K562 (cell line): ENCODE measurements around the gene AP5Z1. TPM values are rescaled to one million over a fixed set of nuclear protein-coding genes. Genes with fewer than 3 reads are reported as not detected.

Experiments used
- ATAC-seq: fragments of 200-7000 bp; cut with Tn5 transposase; 3 replicates; pipeline ENCODE4 v1.9.1; 2020; ENCODE audit warnings: moderate library complexity
- BruUV-seq: library from RNA; stranded (reverse); fragments of 400-500 nt; replicated peaks from 2 replicates; lab custom pipeline; 2021; lab: Mats Ljungman, UMichigan
- CTCF ChIA-PET: fragments of 300-600 bp; formaldehyde crosslinking; extraction: SDS; loops from one replicate; lab custom pipeline; 2021; ENCODE audit warnings: low intra/inter-chr PET ratio; lab: Yijun Ruan, JAX
- POLR2A ChIA-PET: fragments of 300-600, 350-650 bp; sonication (Branson Sonifier 250); formaldehyde crosslinking; extraction: SDS; loops from one replicate; lab custom pipeline; 2021; ENCODE audit warnings: antibody characterized with exemption, inconsistent platforms; lab: Yijun Ruan, JAX
- DNase-seq, 4 experiments: peaks; one replicate each; pipeline versions ENCODE4 v3.0.0 to v3.0.0-alpha.2; 2011 to 2018; ENCODE audit warnings: low spot score in 3 of 4, mixed read lengths in 3 of 4; ENCODE audit errors: extremely low read depth in 1 of 4
- FAIRE-seq: peaks from 2 replicates; lab custom pipeline; 2011; peaks lifted over from hg19 to GRCh38; lab: Jason Lieb, UNC
- H2AFZ ChIP-seq: 2 replicates; pipeline ENCODE4 v1.6.0; 2011; ENCODE audit warnings: low read depth, low read length, control low read depth, inconsistent platforms
- H3K27ac ChIP-seq: fragments of 200-600 bp; 3 replicates; pipeline ENCODE4 v1.8.0; 2011; ENCODE audit warnings: low read depth, mild to moderate bottlenecking, control low read depth, inconsistent platforms, low read length, moderate library complexity, mixed read lengths; ENCODE audit errors: extremely low read depth
- H3K27me3 ChIP-seq, 2 experiments: fragments of 300-600 bp in 1 of 2; 2 replicates in 1 of 2; 3 replicates in 1 of 2; pipeline versions ENCODE4 v1.6.0 to v1.8.0; 2011; ENCODE audit warnings: inconsistent platforms in 2 of 2, low read length in 2 of 2, mild to moderate bottlenecking in 1 of 2, mixed read lengths in 1 of 2, moderate library complexity in 1 of 2; ENCODE audit not compliant: control insufficient read depth in 2 of 2, insufficient read depth in 2 of 2
- H3K36me3 ChIP-seq: fragments of 300-600 bp; 3 replicates; pipeline ENCODE4 v1.8.0; 2011; ENCODE audit warnings: mild to moderate bottlenecking, low read length, inconsistent platforms; ENCODE audit not compliant: control insufficient read depth, insufficient read depth
- H3K4me1 ChIP-seq, 2 experiments: fragments of 200-600 bp in 1 of 2; replicated peaks in 1 of 2; 2 replicates in 1 of 2; 3 replicates in 1 of 2; pipeline versions ENCODE4 v1.5.1 to v1.8.0; 2011; ENCODE audit warnings: inconsistent platforms in 2 of 2, low read length in 2 of 2, mild to moderate bottlenecking in 1 of 2, mixed read lengths in 1 of 2, moderate library complexity in 1 of 2; ENCODE audit not compliant: control insufficient read depth in 2 of 2, insufficient read depth in 2 of 2
- H3K4me2 ChIP-seq: 2 replicates; pipeline ENCODE4 v1.6.1; 2011; ENCODE audit warnings: low read length, control low read depth, inconsistent platforms, mixed read lengths; ENCODE audit not compliant: insufficient read depth
- H3K4me3 ChIP-seq: fragments of 200-600 bp; sonication (generic), shearing (Covaris generic); 2 replicates; pipeline ENCODE4 v1.5.1; 2016; ENCODE audit warnings: control low read depth, inconsistent platforms
- H3K79me2 ChIP-seq: fragments of 200-600 bp; 3 replicates; pipeline ENCODE4 v1.8.0; 2011; ENCODE audit warnings: low read length, inconsistent platforms; ENCODE audit not compliant: control insufficient read depth, insufficient read depth
- H3K9ac ChIP-seq, 2 experiments: 2 replicates each; pipeline versions ENCODE4 v1.6.0 to v1.6.1; 2011; ENCODE audit warnings: low read depth in 2 of 2, low read length in 2 of 2, control low read depth in 1 of 2, inconsistent platforms in 1 of 2, mild to moderate bottlenecking in 1 of 2, mixed read lengths in 1 of 2; ENCODE audit not compliant: insufficient read depth in 1 of 2
- H3K9me1 ChIP-seq: one replicate; pipeline ENCODE4 v1.6.0; 2011; ENCODE audit warnings: inconsistent platforms, mild to moderate bottlenecking, low read length, moderate library complexity; ENCODE audit not compliant: control insufficient read depth, insufficient read depth
- H3K9me3 ChIP-seq: replicated peaks from 2 replicates; pipeline ENCODE4 v1.5.1; 2011; ENCODE audit warnings: low read depth, low read length, inconsistent platforms; ENCODE audit not compliant: control insufficient read depth, insufficient read depth
- H4K20me1 ChIP-seq: replicated peaks from 2 replicates; pipeline ENCODE4 v1.6.1; 2011; ENCODE audit warnings: low read length, inconsistent platforms, mixed read lengths; ENCODE audit not compliant: control insufficient read depth, insufficient read depth
- ELF4 ChIP-seq: fragments of 450-650 bp; formaldehyde crosslinking; IDR thresholded peaks from 2 replicates; pipeline ENCODE4 v1.4.0; 2022; ENCODE audit warnings: missing genetic modification characterization
- POLR2G ChIP-seq: fragments of 200-400 bp; formaldehyde crosslinking; IDR thresholded peaks from 2 replicates; pipeline ENCODE4 v1.6.1; 2017; ENCODE audit warnings: low read depth, mild to moderate bottlenecking, antibody characterized with exemption, low read length, moderate library complexity
- POLR2H ChIP-seq: IDR thresholded peaks from 2 replicates; pipeline ENCODE4 v1.6.1; 2016; ENCODE audit warnings: missing genetic modification characterization, low read depth, mild to moderate bottlenecking, control low read depth, missing compliant biosample characterization, moderate library complexity
- RBM22 ChIP-seq: fragments of 200-400 bp; formaldehyde crosslinking; IDR thresholded peaks from 2 replicates; pipeline ENCODE4 v1.6.1; 2018; ENCODE audit warnings: low read length, low read depth; ENCODE audit not compliant: poor library complexity, severe bottlenecking
- SMAD2 ChIP-seq: fragments of 150-350 bp; IDR thresholded peaks from 2 replicates; pipeline ENCODE4 v1.6.1; 2014; ENCODE audit warnings: low read depth, mild to moderate bottlenecking, low read length
- TAL1 ChIP-seq: fragments of 450-650 bp; IDR thresholded peaks from 2 replicates; pipeline ENCODE4 v1.6.1; 2016; ENCODE audit warnings: mild to moderate bottlenecking
- ZNF431 ChIP-seq: sonication (generic); formaldehyde crosslinking; IDR thresholded peaks from 2 replicates; pipeline ENCODE4 v1.8.0; 2022; ENCODE audit warnings: mild to moderate bottlenecking, missing genetic modification reagents
- ZNF77 ChIP-seq: fragments of 250-450 bp; sonication (Bioruptor Pico); IDR thresholded peaks from 2 replicates; pipeline ENCODE4 v1.5.0; 2020
- WGBS: fragments of 100-300 bp; shearing (Covaris generic); methylation state at CpG from one replicate; pipeline ENCODE4 v1.1.6; 2016; ENCODE audit warnings: low coverage, mixed read lengths; ENCODE audit not compliant: insufficient coverage; ENCODE audit errors: missing lambda C conversion rate; 5-methylcytosine and 5-hydroxymethylcytosine counted together
- in situ Hi-C: fragments of 300-500 bp; cut with MboI; formaldehyde crosslinking; loops from 4 replicates; pipeline ENCODE4 v1.15.0; 2018; ENCODE audit warnings: inconsistent platforms, mixed read lengths
- intact Hi-C: fragments of 100-400 bp; cut with micrococcal nuclease; formaldehyde crosslinking; loops from 2 replicates; pipeline ENCODE4 v1.14.2; 2022
- polyA plus RNA-seq, 8 experiments: library from polyadenylated mRNA; depleted of rRNA in 4 of 8; stranded (reverse) in 5 of 8; unstranded in 3 of 8; fragments of >200 nt; fragmentation: Nextera tagmentation in 2 of 8; fragmentation: Illumina TruSeq in 1 of 8; extraction: Ambion mirVana in 2 of 8; extraction: Trizol in 1 of 8; gene quantifications; 2 replicates each; pipeline versions ENCODE4 v1.2.1 to v1.2.3, GENCODE V29; 2011 to 2014; ENCODE audit warnings: inconsistent platforms in 1 of 8, missing spikeins in 1 of 8
- total RNA-seq, 7 experiments: library from RNA; depleted of rRNA in 6 of 7; stranded (reverse); fragments of >200 nt in 6 of 7; fragmentation: Illumina TruSeq in 2 of 7; extraction: Trizol in 2 of 7; gene quantifications; 2 replicates each; pipeline versions ENCODE4 v1.2.1 to v1.2.3, GENCODE V29; 2011 to 2021; ENCODE audit warnings: low replicate concordance in 1 of 7
- TF ChIP-seq, protein P1 (sequence below): fragments of 250-450 bp; sonication (Bioruptor Pico); IDR thresholded peaks from 2 replicates; pipeline ENCODE4 v1.8.0; 2021; ENCODE audit warnings: mild to moderate bottlenecking, moderate library complexity
- TF ChIP-seq, protein P2 (sequence below): sonication (generic); formaldehyde crosslinking; IDR thresholded peaks from 2 replicates; pipeline ENCODE4 v1.8.1; 2023; ENCODE audit warnings: mild to moderate bottlenecking, missing genetic modification reagents
- TF ChIP-seq, protein P3 (sequence below), 2 experiments: IDR thresholded peaks in 1 of 2; conservative IDR thresholded peaks in 1 of 2; 2 replicates each; pipeline ENCODE4 v1.6.1; 2016; ENCODE audit warnings: low read depth in 2 of 2, mild to moderate bottlenecking in 1 of 2, missing compliant biosample characterization in 1 of 2, missing genetic modification characterization in 1 of 2, moderate library complexity in 1 of 2
- TF ChIP-seq, protein P4 (sequence below): fragments of 250-450 bp; sonication (Bioruptor Pico); IDR thresholded peaks from 2 replicates; pipeline ENCODE4 v1.5.0; 2020; ENCODE audit warnings: mild to moderate bottlenecking

The AP5Z1 gene
- total and polyA plus RNA-seq, 9 of the 15 experiments (the other 6 are each of a cell fraction or from before 2014, with no cell fraction given), result 0.06 to 31.1 (median 6.4) TPM

GRCh38 chr7:4764402-4765007, 10.9 kb upstream of the AP5Z1 start:
- Histone ChIP-seq H3K9me1 (peaks cover 5% of the 10 kb centered on the region), H3K4me2 (no peak overlapping the region), H3K27me3 (no peaks in the 10 kb centered on the region), H3K9ac (no peak overlapping the region; a peak in 1 of 4 replicates), H3K79me2 (no peaks in the 10 kb centered on the region), H3K36me3 (peaks cover 61% of the 10 kb centered on the region; the same call in 2 of the 3 replicates), H4K20me1 (0 out of 2 replicates have a peak, but pooled peaks cover 4% of the 10 kb centered on the region), H3K9me3 (no peaks in the 10 kb centered on the region), H2AFZ (no peak overlapping the region), H3K27ac (no peak overlapping the region), H3K4me1 (peaks cover 0 to 12% of the 10 kb centered on the region in 2 experiments; a peak in 1 of 5 replicates), H3K4me3 (no peak overlapping the region)
- BruUV-seq, result no TSS peak
- FAIRE-seq, result no peak
- DNase-seq, result no peak
- ChIA-PET POLR2A (no interaction called here), CTCF (interaction anchor here (0.6 kb wide), 1 partner anchor 79 kb away, joined by 4 read pairs; no protein-coding TSS in a partner anchor)
- in situ Hi-C loops (no loop called here), intact Hi-C loops (no loop called here)
- WGBS, result 91% methylated on average over 30 of the region's 35 CpGs
- no peak for ATAC-seq
- TF ChIP-seq ZNF431 (no peak), RBM22 (peak; percentile 44), ELF4 (no peak), TAL1 (no peak), SMAD2 (no peak), ZNF77 (CRISPR knock-in tag) (no peak), POLR2H (no peak), POLR2G (peak; percentile 50)
- TF ChIP-seq, protein P1, sequence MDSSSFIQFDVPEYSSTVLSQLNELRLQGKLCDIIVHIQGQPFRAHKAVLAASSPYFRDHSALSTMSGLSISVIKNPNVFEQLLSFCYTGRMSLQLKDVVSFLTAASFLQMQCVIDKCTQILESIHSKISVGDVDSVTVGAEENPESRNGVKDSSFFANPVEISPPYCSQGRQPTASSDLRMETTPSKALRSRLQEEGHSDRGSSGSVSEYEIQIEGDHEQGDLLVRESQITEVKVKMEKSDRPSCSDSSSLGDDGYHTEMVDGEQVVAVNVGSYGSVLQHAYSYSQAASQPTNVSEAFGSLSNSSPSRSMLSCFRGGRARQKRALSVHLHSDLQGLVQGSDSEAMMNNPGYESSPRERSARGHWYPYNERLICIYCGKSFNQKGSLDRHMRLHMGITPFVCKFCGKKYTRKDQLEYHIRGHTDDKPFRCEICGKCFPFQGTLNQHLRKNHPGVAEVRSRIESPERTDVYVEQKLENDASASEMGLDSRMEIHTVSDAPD (CRISPR knock-in tag), result no peak
- TF ChIP-seq, protein P2, sequence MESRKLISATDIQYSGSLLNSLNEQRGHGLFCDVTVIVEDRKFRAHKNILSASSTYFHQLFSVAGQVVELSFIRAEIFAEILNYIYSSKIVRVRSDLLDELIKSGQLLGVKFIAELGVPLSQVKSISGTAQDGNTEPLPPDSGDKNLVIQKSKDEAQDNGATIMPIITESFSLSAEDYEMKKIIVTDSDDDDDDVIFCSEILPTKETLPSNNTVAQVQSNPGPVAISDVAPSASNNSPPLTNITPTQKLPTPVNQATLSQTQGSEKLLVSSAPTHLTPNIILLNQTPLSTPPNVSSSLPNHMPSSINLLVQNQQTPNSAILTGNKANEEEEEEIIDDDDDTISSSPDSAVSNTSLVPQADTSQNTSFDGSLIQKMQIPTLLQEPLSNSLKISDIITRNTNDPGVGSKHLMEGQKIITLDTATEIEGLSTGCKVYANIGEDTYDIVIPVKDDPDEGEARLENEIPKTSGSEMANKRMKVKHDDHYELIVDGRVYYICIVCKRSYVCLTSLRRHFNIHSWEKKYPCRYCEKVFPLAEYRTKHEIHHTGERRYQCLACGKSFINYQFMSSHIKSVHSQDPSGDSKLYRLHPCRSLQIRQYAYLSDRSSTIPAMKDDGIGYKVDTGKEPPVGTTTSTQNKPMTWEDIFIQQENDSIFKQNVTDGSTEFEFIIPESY, result peak; percentile 50; the same call in 1 of the 2 replicates
- TF ChIP-seq, protein P3, sequence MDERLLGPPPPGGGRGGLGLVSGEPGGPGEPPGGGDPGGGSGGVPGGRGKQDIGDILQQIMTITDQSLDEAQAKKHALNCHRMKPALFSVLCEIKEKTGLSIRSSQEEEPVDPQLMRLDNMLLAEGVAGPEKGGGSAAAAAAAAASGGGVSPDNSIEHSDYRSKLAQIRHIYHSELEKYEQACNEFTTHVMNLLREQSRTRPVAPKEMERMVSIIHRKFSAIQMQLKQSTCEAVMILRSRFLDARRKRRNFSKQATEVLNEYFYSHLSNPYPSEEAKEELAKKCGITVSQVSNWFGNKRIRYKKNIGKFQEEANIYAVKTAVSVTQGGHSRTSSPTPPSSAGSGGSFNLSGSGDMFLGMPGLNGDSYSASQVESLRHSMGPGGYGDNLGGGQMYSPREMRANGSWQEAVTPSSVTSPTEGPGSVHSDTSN (CRISPR knock-in tag; IDR thresholded peaks at IDR 0.05; ENCODE audit: low read depth), result no peak
- TF ChIP-seq, protein P3 (tag; conservative IDR thresholded peaks at IDR 0.05; ENCODE audit: low read depth), result no peak
- TF ChIP-seq, protein P4, sequence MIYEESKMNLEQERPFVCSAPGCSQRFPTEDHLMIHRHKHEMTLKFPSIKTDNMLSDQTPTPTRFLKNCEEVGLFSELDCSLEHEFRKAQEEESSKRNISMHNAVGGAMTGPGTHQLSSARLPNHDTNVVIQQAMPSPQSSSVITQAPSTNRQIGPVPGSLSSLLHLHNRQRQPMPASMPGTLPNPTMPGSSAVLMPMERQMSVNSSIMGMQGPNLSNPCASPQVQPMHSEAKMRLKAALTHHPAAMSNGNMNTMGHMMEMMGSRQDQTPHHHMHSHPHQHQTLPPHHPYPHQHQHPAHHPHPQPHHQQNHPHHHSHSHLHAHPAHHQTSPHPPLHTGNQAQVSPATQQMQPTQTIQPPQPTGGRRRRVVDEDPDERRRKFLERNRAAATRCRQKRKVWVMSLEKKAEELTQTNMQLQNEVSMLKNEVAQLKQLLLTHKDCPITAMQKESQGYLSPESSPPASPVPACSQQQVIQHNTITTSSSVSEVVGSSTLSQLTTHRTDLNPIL (CRISPR knock-in tag), result no peak
